OCI-LY1 (cell line): ENCODE measurements around the gene CADM4.

Experiments
- H2AFZ ChIP-seq: fragments of 200-600 bp; sonication (generic), shearing (Covaris generic); 2 replicates; pipeline ENCODE4 v1.6.0; 2014; ENCODE audit warnings: antibody characterized with exemption, mild to moderate bottlenecking, low read length
- H3F3A ChIP-seq: fragments of 200-600 bp; sonication (generic), shearing (Covaris generic); 2 replicates; pipeline ENCODE4 v1.6.0; 2014; ENCODE audit warnings: mild to moderate bottlenecking, antibody characterized with exemption, low read length, moderate library complexity; ENCODE audit not compliant: insufficient read depth
- H3K27ac ChIP-seq: fragments of 200-600 bp; sonication (generic); 2 replicates; pipeline ENCODE4 v1.5.1; 2014; ENCODE audit warnings: low read length, mixed run types, mild to moderate bottlenecking, low read depth; ENCODE audit not compliant: poor library complexity, severe bottlenecking
- H3K27me3 ChIP-seq: fragments of 200-600 bp; sonication (generic); 2 replicates; pipeline ENCODE4 v1.6.0; 2014; ENCODE audit warnings: antibody characterized with exemption, mild to moderate bottlenecking, low read length, moderate library complexity; ENCODE audit not compliant: insufficient read depth
- H3K36me3 ChIP-seq: fragments of 200-600 bp; sonication (generic); 2 replicates; pipeline ENCODE4 v1.6.1; 2014; ENCODE audit warnings: mild to moderate bottlenecking, antibody characterized with exemption, low read length, moderate library complexity, mixed read lengths; ENCODE audit not compliant: insufficient read depth
- H3K4me1 ChIP-seq: fragments of 200-600 bp; sonication (generic); 2 replicates; pipeline ENCODE4 v1.5.1; 2014; ENCODE audit warnings: mild to moderate bottlenecking, low read length, moderate library complexity; ENCODE audit not compliant: insufficient read depth, severe bottlenecking
- H3K4me2 ChIP-seq: fragments of 200-600 bp; sonication (generic), shearing (Covaris generic); 2 replicates; pipeline ENCODE4 v1.6.1; 2014; ENCODE audit warnings: low read length
- H3K4me3 ChIP-seq: fragments of 200-600 bp; sonication (generic); 2 replicates; pipeline ENCODE4 v1.5.1; 2014; ENCODE audit warnings: low read length, low read depth, mild to moderate bottlenecking, mixed read lengths; ENCODE audit not compliant: poor library complexity, severe bottlenecking
- H3K79me2 ChIP-seq: fragments of 200-600 bp; shearing (Covaris generic); 2 replicates; pipeline ENCODE4 v1.6.1; 2016; ENCODE audit warnings: mixed run types, low read length, mixed read lengths; ENCODE audit not compliant: insufficient read depth
- H3K9ac ChIP-seq: fragments of 200-600 bp; sonication (generic), shearing (Covaris generic); 2 replicates; pipeline ENCODE4 v1.6.1; 2014; ENCODE audit warnings: mild to moderate bottlenecking, low read length, mixed read lengths
- H3K9me2 ChIP-seq: fragments of 200-600 bp; sonication (generic), shearing (Covaris generic); 2 replicates; pipeline ENCODE4 v1.6.1; 2014; ENCODE audit warnings: low read depth, mild to moderate bottlenecking, low read length, mixed read lengths
- H3K9me3 ChIP-seq: fragments of 200-600 bp; shearing (Covaris generic); 2 replicates; pipeline ENCODE4 v1.6.1; 2014; ENCODE audit warnings: low read length, mixed read lengths
- H4K20me1 ChIP-seq: fragments of 200-600 bp; sonication (generic), shearing (Covaris generic); 2 replicates; pipeline ENCODE4 v1.6.0; 2016; ENCODE audit warnings: mild to moderate bottlenecking, low read length; ENCODE audit not compliant: insufficient read depth
- CTCF ChIP-seq: fragments of 200-600 bp; sonication (generic), shearing (Covaris generic); IDR thresholded peaks from 2 replicates; pipeline ENCODE4 v1.5.1; 2017; ENCODE audit warnings: mild to moderate bottlenecking, antibody characterized with exemption, low read length, moderate library complexity, mixed read lengths
- EZH2 ChIP-seq: fragments of 200-600 bp; sonication (generic), shearing (Covaris generic); IDR thresholded peaks from 2 replicates; pipeline ENCODE4 v1.8.0; 2017; ENCODE audit warnings: borderline replicate concordance, mixed run types, mild to moderate bottlenecking, antibody characterized with exemption, low read length, moderate library complexity, mixed read lengths

Gene CADM4

GRCh38 chr19:43626838-43627237, 12.8 kb downstream of the CADM4 start:
- no peak for TF ChIP-seq EZH2
- Histone ChIP-seq H3K36me3 (no peaks in the 10 kb centered on the region), H2AFZ (no peak overlapping the region), H3K27me3 (0 out of 2 replicates have a peak, but pooled peaks cover 5% of the 10 kb centered on the region), H3K79me2 (no peaks in the 10 kb centered on the region), H3K4me1 (no peaks in the 10 kb centered on the region), H3K4me2 (no peak overlapping the region), H3K9me2 (no peaks in the 10 kb centered on the region), H3K27ac (no peak overlapping the region), H3K9ac (no peak overlapping the region), H3K4me3 (no peak overlapping the region), H4K20me1 (no peaks in the 10 kb centered on the region), H3F3A (peaks cover 1% of the 10 kb centered on the region; the same call in 1 of the 2 replicates), H3K9me3 (no peaks in the 10 kb centered on the region)

- peaks cover 4% of the 10 kb centered on the region; the same call in 1 of the 2 replicates for H3F3A ChIP-seq
- H3K4me3 ChIP-seq = no peak overlapping the region
- H3K27ac ChIP-seq = no peak overlapping the region
- no peaks in the 10 kb centered on the region for H3K9me3 ChIP-seq
- no peaks in the 10 kb centered on the region for H3K79me2 ChIP-seq
- H4K20me1 ChIP-seq = no peaks in the 10 kb centered on the region
- no peak overlapping the region for H3K4me2 ChIP-seq
- H3K27me3 ChIP-seq = no peaks in the 10 kb centered on the region
- TF ChIP-seq CTCF = no peak
- TF ChIP-seq EZH2 = no peak
- no peak overlapping the region for H2AFZ ChIP-seq
- H3K36me3 ChIP-seq = no peaks in the 10 kb centered on the region
- H3K9ac ChIP-seq = no peak overlapping the region
- no peaks in the 10 kb centered on the region for H3K4me1 ChIP-seq
- H3K9me2 ChIP-seq = no peaks in the 10 kb centered on the region
Observed at GRCh38 chr19:43625918-43626579, 13.6 kb downstream of the CADM4 start.

GRCh38 chr19:43624933-43625332, 14.7 kb downstream of the CADM4 start:
- Histone ChIP-seq H3K9me2 (no peaks in the 10 kb centered on the region), H3K27ac (no peak overlapping the region), H3K79me2 (no peaks in the 10 kb centered on the region), H3K9ac (no peak overlapping the region), H4K20me1 (no peaks in the 10 kb centered on the region), H2AFZ (no peak overlapping the region), H3F3A (peaks cover 4% of the 10 kb centered on the region; the same call in 1 of the 2 replicates), H3K4me3 (no peak overlapping the region), H3K36me3 (no peaks in the 10 kb centered on the region), H3K4me1 (peaks cover 9% of the 10 kb centered on the region), H3K9me3 (no peaks in the 10 kb centered on the region), H3K27me3 (no peaks in the 10 kb centered on the region), H3K4me2 (no peak overlapping the region)
- TF ChIP-seq CTCF (peak; percentile 51), EZH2 (no peak)
